Thyroid gland (tissue), 4 donors: ENCODE measurements around the gene KBTBD7. TPM values are rescaled to one million over a fixed set of nuclear protein-coding genes. Genes with fewer than 3 reads are reported as not detected.

ENCODE experiments used
- DNase-seq, 2 donors: peaks; one replicate each; pipeline ENCODE4 v3.0.0-alpha.2; 2019
- H3K27ac ChIP-seq, 3 donors: fragments of 200-600 bp; sonication (generic); 1 replicate in 2 of 3; 2 replicates in 1 of 3; pipeline ENCODE4 v1.5.1; 2016 to 2019; ENCODE audit warnings: mild to moderate bottlenecking in 1 of 3, moderate library complexity in 1 of 3
- H3K27me3 ChIP-seq: fragments of 200-600 bp; sonication (generic); one replicate; pipeline ENCODE4 v1.5.1; 2019
- H3K36me3 ChIP-seq, 2 donors: fragments of 200-600 bp; sonication (generic); one replicate each; pipeline ENCODE4 v1.5.1; 2016 to 2019
- H3K4me1 ChIP-seq, 2 donors: fragments of 200-600 bp; sonication (generic); one replicate each; pipeline ENCODE4 v1.5.1; 2017 to 2019
- H3K4me3 ChIP-seq, 3 donors: fragments of 200-600 bp; sonication (generic); replicated peaks in 1 of 3; 1 replicate in 2 of 3; 2 replicates in 1 of 3; pipeline ENCODE4 v1.5.1; 2016; ENCODE audit warnings: mild to moderate bottlenecking in 1 of 3
- H3K9me3 ChIP-seq: fragments of 200-600 bp; sonication (generic); one replicate; pipeline ENCODE4 v1.5.1; 2017
- POLR2A ChIP-seq, 2 donors: fragments of 450-650 bp; IDR thresholded peaks; one replicate each; pipeline ENCODE4 v1.6.1; 2017; ENCODE audit warnings: antibody characterized with exemption in 2 of 2, mild to moderate bottlenecking in 2 of 2, moderate library complexity in 1 of 2
- WGBS, 2 donors: methylation state at CpG; one replicate each; pipeline ENCODE4 v1.1.5; 2017; 5-methylcytosine and 5-hydroxymethylcytosine counted together
- intact Hi-C: fragments of 100-400 bp; cut with DNase I; formaldehyde crosslinking; loops from one replicate; pipeline ENCODE4 v1.15.1; 2023
- total RNA-seq, 4 donors: library from RNA; depleted of rRNA; stranded (reverse); fragments of >200 nt; gene quantifications; one replicate each; pipeline ENCODE4 v1.2.3, GENCODE V29; 2016
- TF ChIP-seq, protein P1 (sequence below), 6 experiments: fragments of 200-600 bp in 3 of 6; fragments of 450-650 bp in 3 of 6; sonication (generic) in 3 of 6; IDR thresholded peaks; one replicate each; pipeline ENCODE4 v1.5.1; 2016 to 2019; ENCODE audit warnings: antibody characterized with exemption in 6 of 6, mild to moderate bottlenecking in 2 of 6, inconsistent platforms in 1 of 6, moderate library complexity in 1 of 6

KBTBD7 gene
- total RNA-seq, 4 donors from 2014 or later, result 11.4 to 19.2 (median 14.6) TPM

DNA sequence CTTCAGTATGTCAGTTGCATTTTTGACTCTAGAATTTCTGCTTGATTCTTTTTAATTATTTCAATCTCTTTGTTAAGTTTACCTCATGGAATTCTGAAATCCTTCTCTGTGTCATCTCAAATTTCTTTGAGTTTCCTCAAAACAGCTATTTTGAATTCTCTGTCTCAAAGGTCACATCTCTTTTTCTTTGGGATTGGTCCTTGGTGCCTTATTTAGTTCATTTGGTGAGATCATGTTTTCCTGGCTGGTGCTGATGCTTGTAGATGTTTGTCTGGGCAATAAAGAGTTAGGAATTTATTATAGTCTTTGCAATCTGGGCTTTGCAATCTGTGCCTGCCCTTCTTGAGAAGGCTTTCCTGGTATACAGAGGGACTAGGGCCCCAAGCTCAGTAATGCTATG is 18.5 kb upstream of the KBTBD7 start:
- no peak for TF ChIP-seq POLR2A (IDR thresholded peaks at IDR 0.05)
- TF ChIP-seq, protein P1, sequence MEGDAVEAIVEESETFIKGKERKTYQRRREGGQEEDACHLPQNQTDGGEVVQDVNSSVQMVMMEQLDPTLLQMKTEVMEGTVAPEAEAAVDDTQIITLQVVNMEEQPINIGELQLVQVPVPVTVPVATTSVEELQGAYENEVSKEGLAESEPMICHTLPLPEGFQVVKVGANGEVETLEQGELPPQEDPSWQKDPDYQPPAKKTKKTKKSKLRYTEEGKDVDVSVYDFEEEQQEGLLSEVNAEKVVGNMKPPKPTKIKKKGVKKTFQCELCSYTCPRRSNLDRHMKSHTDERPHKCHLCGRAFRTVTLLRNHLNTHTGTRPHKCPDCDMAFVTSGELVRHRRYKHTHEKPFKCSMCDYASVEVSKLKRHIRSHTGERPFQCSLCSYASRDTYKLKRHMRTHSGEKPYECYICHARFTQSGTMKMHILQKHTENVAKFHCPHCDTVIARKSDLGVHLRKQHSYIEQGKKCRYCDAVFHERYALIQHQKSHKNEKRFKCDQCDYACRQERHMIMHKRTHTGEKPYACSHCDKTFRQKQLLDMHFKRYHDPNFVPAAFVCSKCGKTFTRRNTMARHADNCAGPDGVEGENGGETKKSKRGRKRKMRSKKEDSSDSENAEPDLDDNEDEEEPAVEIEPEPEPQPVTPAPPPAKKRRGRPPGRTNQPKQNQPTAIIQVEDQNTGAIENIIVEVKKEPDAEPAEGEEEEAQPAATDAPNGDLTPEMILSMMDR (IDR thresholded peaks at IDR 0.05), result no peak
- intact Hi-C loops, result no loop called here
- H3K27me3 ChIP-seq, result no peaks in the 10 kb centered on the region
- H3K4me3 ChIP-seq, result no peak overlapping the region
- no peak for DNase-seq
- H3K4me1 ChIP-seq, result no peaks in the 10 kb centered on the region
- H3K27ac ChIP-seq, result no peak overlapping the region
- no peaks in the 10 kb centered on the region for H3K9me3 ChIP-seq
- H3K36me3 ChIP-seq, result no peaks in the 10 kb centered on the region

DNA sequence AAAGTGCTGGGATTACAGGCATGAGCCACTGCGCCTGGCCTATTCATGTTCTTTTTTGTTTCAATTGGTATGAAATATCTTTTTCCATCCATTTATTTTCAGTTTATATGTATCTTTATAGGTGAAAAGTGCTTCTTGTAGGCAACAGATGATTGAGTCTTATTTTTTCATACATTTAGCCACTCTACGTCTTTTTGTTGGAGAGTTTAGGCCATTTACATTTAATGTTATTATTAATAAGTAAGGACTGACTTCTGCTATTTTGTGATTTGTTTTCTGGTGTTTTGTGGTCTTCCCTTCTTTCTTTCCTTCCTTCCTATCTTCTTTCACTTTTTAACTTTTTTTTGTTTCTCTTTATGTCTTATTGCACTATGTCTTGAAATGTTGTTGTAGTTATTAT is 16.7 kb upstream of the KBTBD7 start:
- DNase-seq, result no peak
- Histone ChIP-seq H3K36me3 (no peaks in the 10 kb centered on the region), H3K9me3 (no peaks in the 10 kb centered on the region), H3K4me1 (no peaks in the 10 kb centered on the region), H3K27me3 (no peaks in the 10 kb centered on the region), H3K27ac (no peak overlapping the region), H3K4me3 (no peak overlapping the region)
- TF ChIP-seq POLR2A (IDR thresholded peaks at IDR 0.05), result no peak
- TF ChIP-seq, protein P1 (IDR thresholded peaks at IDR 0.05), result no peak
- 96 to 97% methylated on average over 2 of the region's 2 CpGs for WGBS, 2 donors
- intact Hi-C loops, result no loop called here

DNA sequence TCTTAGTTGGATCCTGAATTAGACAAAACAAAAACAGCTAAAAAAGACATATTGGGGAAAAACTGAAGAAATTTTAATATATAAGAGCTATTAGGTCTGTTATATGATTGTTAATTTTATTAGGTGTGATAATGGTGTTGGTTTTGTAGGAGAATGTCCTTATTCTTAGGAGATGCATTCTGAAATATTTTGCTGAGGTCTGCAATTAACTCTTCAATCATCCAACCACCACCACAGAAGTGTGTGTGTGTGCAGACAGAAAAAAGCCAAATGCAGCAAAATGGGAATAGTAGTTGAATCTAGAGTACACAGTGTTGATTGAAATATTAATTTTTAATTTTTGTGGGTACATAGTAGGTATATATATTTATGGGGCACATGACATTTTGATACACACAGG is 12.1 kb upstream of the KBTBD7 start:
- TF ChIP-seq, protein P1 (IDR thresholded peaks at IDR 0.05), result no peak
- no peak for TF ChIP-seq POLR2A (IDR thresholded peaks at IDR 0.05)
- Histone ChIP-seq H3K4me3 (no peak overlapping the region), H3K9me3 (no peaks in the 10 kb centered on the region), H3K4me1 (no peaks in the 10 kb centered on the region), H3K27ac (no peak overlapping the region), H3K27me3 (no peaks in the 10 kb centered on the region), H3K36me3 (no peaks in the 10 kb centered on the region)
- intact Hi-C loops, result no loop called here
- DNase-seq, result no peak

DNA sequence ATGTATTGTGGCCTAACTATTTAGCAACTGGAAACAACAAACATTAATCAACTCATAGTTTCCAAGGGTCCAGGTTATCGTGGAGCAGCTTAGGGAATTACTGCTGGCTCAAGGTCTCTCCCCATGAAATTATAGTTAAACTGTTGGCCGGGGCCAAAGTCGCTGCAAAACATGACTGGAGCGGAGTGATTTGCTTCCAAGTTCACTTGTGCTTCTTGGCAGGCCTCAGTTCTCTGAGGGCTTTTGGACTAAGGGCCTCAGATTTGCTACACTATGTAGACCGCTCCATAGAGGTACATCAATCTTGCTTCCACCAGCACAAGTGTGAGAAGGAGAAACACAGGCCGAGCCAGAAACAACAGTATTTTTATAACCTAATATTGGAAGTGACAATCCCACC is 9.4 kb upstream of the KBTBD7 start:
- WGBS, 2 donors, result 73 to 93% methylated on average over 6 of the region's 6 CpGs
- H3K27me3 ChIP-seq, result no peaks in the 10 kb centered on the region
- intact Hi-C loops, result loop anchor here (5.0 kb wide), 1 partner anchor 67 kb away; no protein-coding TSS in a partner anchor
- no peaks in the 10 kb centered on the region for H3K36me3 ChIP-seq
- no peaks in the 10 kb centered on the region for H3K9me3 ChIP-seq
- no peak overlapping the region for H3K4me3 ChIP-seq
- DNase-seq, result no peak
- H3K4me1 ChIP-seq, result no peaks in the 10 kb centered on the region
- TF ChIP-seq, protein P1 (IDR thresholded peaks at IDR 0.05), result no peak
- no peak for TF ChIP-seq POLR2A (IDR thresholded peaks at IDR 0.05)
- H3K27ac ChIP-seq, result no peak overlapping the region

DNA sequence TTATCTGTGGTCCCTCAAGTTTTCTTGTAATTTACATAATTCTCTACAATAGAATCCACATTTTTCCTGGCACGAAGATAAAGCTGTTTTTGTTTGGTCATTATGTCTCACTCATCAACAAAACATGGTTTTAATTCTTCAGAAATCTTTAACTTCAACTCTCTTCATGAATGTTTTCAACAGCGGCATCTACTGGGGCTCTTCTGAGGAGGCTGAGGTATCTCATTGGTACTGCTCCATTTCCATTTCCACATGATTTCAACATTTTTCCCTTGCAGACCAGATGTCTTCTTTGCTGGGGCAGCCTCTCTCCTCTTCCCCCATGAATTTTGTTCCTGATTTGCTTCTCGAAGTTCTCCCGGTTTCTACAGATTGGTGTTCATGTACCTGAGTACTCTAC is 5.8 kb upstream of the KBTBD7 start:
- intact Hi-C loops, result loop anchor here (5.0 kb wide), 1 partner anchor 63 kb away; no protein-coding TSS in a partner anchor
- no peak for TF ChIP-seq POLR2A (IDR thresholded peaks at IDR 0.05)
- TF ChIP-seq, protein P1 (IDR thresholded peaks at IDR 0.05), result no peak
- Histone ChIP-seq H3K4me1 (no peaks in the 10 kb centered on the region), H3K27ac (no peak overlapping the region), H3K9me3 (no peaks in the 10 kb centered on the region), H3K4me3 (no peak overlapping the region), H3K36me3 (no peaks in the 10 kb centered on the region), H3K27me3 (no peaks in the 10 kb centered on the region)
- no peak for DNase-seq
- WGBS, 2 donors, result 89 to 91% methylated on average over 4 of the region's 4 CpGs
